DOHH2 (cell line): Measurements from ENCODE around the gene IKBKG.

Experiments
- CTCF ChIP-seq: fragments of 200-600 bp; sonication (generic); IDR thresholded peaks from one replicate; pipeline ENCODE4 v1.5.1; 2014; ENCODE audit warnings: antibody characterized with exemption, mild to moderate bottlenecking, low read depth, low read length; ENCODE audit not compliant: poor library complexity, severe bottlenecking
- EZH2phosphoT487 ChIP-seq: fragments of 200-600 bp; sonication (generic); IDR thresholded peaks from 2 replicates; pipeline ENCODE4 v1.6.1; 2017; ENCODE audit warnings: borderline replicate concordance, mild to moderate bottlenecking, antibody characterized with exemption, low read length, moderate library complexity, mixed read lengths

- TF ChIP-seq CTCF = no peak
- no peak for TF ChIP-seq EZH2phosphoT487
These were observed 58.1 kb downstream of the IKBKG start for GRCh38 chrX:154605566-154605965.
